SK-N-DZ (cell line): ENCODE results near the gene TIE1.
A peak's percentile ranks its signal among the peaks of the same experiment; 100 is the strongest.
"Not testable (repeated sequence)": the region's sequence is repeated elsewhere in the genome, so short reads cannot be mapped to it uniquely, and the experiment has no call there.

Source experiments
- DNase-seq: peaks from one replicate; pipeline ENCODE4 v3.0.0-alpha.2; 2015; ENCODE audit warnings: low spot score

TIE1 gene

GRCh38 chr1:43359696-43360095 is 58.9 kb downstream of the TIE1 start:
- DNase-seq = no peak

GRCh38 chr1:43360616-43361015 is 59.8 kb downstream of the TIE1 start:
- no peak for DNase-seq

- no peak for DNase-seq
Observed at GRCh38 chr1:43363283-43363934, 62.6 kb downstream of the TIE1 start.

DNA sequence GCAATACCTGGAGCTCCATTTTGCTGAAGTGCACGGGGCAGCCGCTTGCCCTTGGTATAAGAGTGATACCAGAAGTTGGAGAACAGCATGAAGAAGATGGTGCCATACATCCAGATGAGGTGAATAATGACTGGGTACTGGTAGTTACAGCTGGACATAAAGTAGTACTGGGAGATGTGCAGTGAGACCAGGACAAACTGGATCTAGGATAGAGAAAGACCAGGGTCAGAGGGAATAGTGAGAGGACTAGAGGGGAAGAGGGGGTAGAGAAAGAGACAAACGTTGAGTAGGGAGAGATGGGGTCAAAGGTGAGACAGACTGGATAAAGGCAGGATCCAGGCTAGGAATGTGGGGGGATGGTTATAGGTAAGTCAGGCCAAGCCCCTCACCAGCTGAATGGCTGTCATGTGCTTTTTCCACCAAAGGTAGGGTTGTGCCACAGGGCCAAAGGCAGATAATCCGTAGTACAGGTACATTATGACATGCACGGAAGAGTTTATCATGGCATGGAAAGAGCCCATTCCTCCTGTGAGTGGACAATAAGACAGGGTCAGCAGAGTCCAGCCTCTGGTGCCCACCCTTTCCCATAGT is 63.2 kb downstream of the TIE1 start:
- no peak for DNase-seq

GRCh38 chr1:43365678-43366077 is 64.9 kb downstream of the TIE1 start:
- no peak for DNase-seq

DNA sequence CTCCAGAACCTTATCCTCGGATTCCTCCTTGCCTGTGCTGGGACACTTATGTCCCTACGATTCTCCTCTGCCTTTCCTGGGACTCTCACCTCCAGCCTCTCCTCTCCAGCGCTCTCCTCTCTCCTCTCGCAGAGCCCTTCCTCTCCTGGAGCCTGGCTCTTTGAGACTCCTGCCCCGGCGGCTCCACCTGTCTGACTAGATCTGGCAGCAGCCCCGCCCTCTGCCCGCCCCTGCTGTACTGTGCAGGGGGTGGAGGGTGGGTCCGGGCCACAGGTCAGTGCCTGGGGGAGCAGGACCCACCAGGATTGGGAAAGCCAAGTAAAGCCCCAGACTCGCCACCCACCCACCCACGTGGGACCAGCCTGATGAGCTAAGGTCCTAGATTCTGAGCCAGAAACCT is 65.4 kb downstream of the TIE1 start:
- DNase-seq = no peak

DNA sequence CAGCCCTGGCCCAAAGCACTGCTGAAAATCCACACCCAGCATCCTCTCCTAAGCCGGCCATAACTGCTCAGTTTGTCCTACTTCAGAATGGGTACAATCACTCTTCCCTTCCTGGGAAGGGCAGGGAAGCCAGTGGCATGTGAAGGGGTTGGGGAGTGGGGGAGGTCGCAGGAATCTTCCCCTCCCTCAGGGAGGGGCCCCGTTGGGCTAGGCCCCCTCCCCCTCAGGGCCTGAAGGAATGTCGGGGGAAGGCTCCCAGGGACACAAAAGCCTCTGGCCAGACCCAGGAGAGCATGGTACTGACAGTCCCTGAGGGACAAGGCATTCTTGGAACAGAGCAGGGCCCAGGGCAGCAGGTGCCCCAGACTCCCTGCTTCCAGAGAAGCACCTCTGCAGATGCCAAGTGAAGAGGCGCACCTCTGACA is 65.8 kb downstream of the TIE1 start:
- no peak for DNase-seq

GRCh38 chr1:43367026-43367903 is 66.5 kb downstream of the TIE1 start:
- DNase-seq = peak; percentile 16

- peak; percentile 81 for DNase-seq
Observed at GRCh38 chr1:43367904-43368645, 67.3 kb downstream of the TIE1 start, which contains the start of gene ELOVL1. Gene ELOVL1, minus strand, starts transcription at chr1:43368011. Its CDS starts 2,402 bp downstream, at chr1:43365609.

- no peak for DNase-seq
Observed at GRCh38 chr1:43368646-43369020, 67.9 kb downstream of the TIE1 start.

DNA sequence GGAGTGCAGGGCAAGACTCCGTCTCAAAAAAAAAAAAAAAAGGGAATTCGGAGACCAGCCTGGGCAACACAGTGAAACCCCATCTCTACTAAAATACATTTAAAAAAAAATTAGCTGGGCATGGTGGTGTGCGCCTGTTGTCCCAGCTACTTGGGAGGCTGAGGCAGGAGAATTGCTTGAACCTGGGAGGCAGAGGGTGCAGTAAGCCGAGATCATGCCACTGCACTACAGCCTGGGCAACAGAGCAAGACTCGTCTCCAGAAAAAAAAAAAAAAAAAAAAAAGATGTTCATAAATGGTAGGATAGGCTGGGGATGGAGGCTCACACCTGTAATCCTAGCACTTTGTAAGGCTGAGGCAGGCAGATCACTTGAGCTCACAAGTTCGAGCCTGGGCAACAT is 69.0 kb downstream of the TIE1 start:
- DNase-seq = not testable (repeated sequence)

GRCh38 chr1:43370564-43370963 is 69.8 kb downstream of the TIE1 start:
- DNase-seq = no peak

DNA sequence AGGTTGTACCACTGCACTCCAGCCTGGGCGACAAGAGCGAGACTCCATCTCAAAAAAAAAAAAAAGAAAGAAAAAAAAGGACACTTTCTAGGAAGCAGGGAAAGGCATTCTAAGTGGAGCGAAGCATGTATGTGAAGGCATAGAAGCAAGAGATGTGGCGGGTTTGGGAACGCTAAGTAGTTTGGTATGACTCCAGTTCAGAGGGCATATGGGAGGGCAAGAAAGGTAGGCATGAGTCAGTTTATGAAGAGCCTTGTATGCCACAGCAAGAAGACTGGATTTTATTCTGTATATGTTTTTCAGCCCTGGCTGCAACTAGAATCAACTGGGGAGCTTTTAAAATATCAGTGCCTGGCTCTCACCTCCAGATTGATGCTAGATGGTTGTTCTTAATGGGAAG is 71.4 kb downstream of the TIE1 start:
- DNase-seq = no peak
